GM12878 (cell line): ENCODE results near the gene TRIM69. TPM values are rescaled to one million over a fixed set of nuclear protein-coding genes. Genes with fewer than 3 reads are reported as not detected.

ENCODE experiments used
- ATAC-seq: fragments of 200-7000 bp; cut with Tn5 transposase; 3 replicates; pipeline ENCODE4 v1.9.1; 2020; ENCODE audit warnings: mild to moderate bottlenecking, moderate library complexity
- BruUV-seq: library from RNA; stranded (reverse); fragments of 400-500 nt; replicated peaks from 2 replicates; lab custom pipeline; 2021; lab: Mats Ljungman, UMichigan
- CTCF ChIA-PET: fragments of 300-600 bp; sonication (Branson Sonifier 250); formaldehyde crosslinking; extraction: SDS; loops from one replicate; lab custom pipeline; 2021; ENCODE audit warnings: inconsistent platforms; lab: Yijun Ruan, JAX
- POLR2A ChIA-PET: fragments of 350-600 bp; formaldehyde crosslinking; extraction: SDS; loops from one replicate; lab custom pipeline; 2021; ENCODE audit warnings: inconsistent platforms; lab: Charles Lee
- RAD21 ChIA-PET: fragments of 300-600 bp; sonication (Branson Sonifier 250); formaldehyde crosslinking; loops from one replicate; lab custom pipeline; 2023; ENCODE audit warnings: antibody characterized with exemption; ENCODE audit not compliant: unreplicated experiment; lab: Charles Lee
- SMC1A ChIA-PET: fragments of 300-600 bp; sonication (Branson Sonifier 250); formaldehyde crosslinking; loops from one replicate; lab custom pipeline; 2023; ENCODE audit not compliant: unreplicated experiment, uncharacterized antibody; lab: Charles Lee
- DNase-seq: peaks from one replicate; pipeline ENCODE4 v3.0.0-alpha.2; 2011; ENCODE audit warnings: low read depth, low spot score
- FAIRE-seq: peaks from 3 replicates; lab custom pipeline; 2011; peaks lifted over from hg19 to GRCh38; lab: Jason Lieb, UNC
- H2AFZ ChIP-seq: 2 replicates; pipeline ENCODE4 v1.6.0; 2011; ENCODE audit warnings: low read depth, low read length, control low read depth; ENCODE audit not compliant: control insufficient read depth
- H3K27ac ChIP-seq: 2 replicates; pipeline ENCODE4 v1.5.1; 2011; ENCODE audit warnings: control low read depth; ENCODE audit not compliant: control insufficient read depth, insufficient read depth
- H3K27me3 ChIP-seq, 2 experiments: replicated peaks in 1 of 2; 2 replicates each; pipeline versions ENCODE4 v1.6.0 to v1.6.1; 2011; ENCODE audit warnings: low read length in 1 of 2; ENCODE audit not compliant: control insufficient read depth in 2 of 2, insufficient read depth in 2 of 2
- H3K36me3 ChIP-seq, 2 experiments: 2 replicates each; pipeline ENCODE4 v1.5.1; 2011; ENCODE audit warnings: low read length in 1 of 2; ENCODE audit not compliant: control insufficient read depth in 2 of 2, insufficient read depth in 2 of 2
- H3K4me1 ChIP-seq: 2 replicates; pipeline ENCODE4 v1.6.1; 2011; ENCODE audit warnings: mild to moderate bottlenecking, low read length, moderate library complexity, mixed read lengths; ENCODE audit not compliant: control insufficient read depth, insufficient read depth
- H3K4me2 ChIP-seq: 2 replicates; pipeline ENCODE4 v1.6.0; 2011; ENCODE audit warnings: control low read depth; ENCODE audit not compliant: control insufficient read depth, insufficient read depth
- H3K4me3 ChIP-seq: fragments of 200-600 bp; sonication (generic); 2 replicates; pipeline ENCODE4 v1.5.1; 2016
- H3K79me2 ChIP-seq: 2 replicates; pipeline ENCODE4 v1.6.0; 2011; ENCODE audit warnings: low read length; ENCODE audit not compliant: control insufficient read depth, insufficient read depth
- H3K9ac ChIP-seq: 2 replicates; pipeline ENCODE4 v1.8.0; 2011; ENCODE audit warnings: low read length, control low read depth, mixed read lengths; ENCODE audit not compliant: control insufficient read depth, insufficient read depth
- H3K9me3 ChIP-seq: replicated peaks from 3 replicates; pipeline ENCODE4 v1.5.1; 2011; ENCODE audit warnings: mild to moderate bottlenecking, low read length; ENCODE audit not compliant: control insufficient read depth, insufficient read depth
- H4K20me1 ChIP-seq: 2 replicates; pipeline ENCODE4 v1.6.0; 2011; ENCODE audit not compliant: control insufficient read depth, insufficient read depth
- CEBPB ChIP-seq, 2 experiments: fragments of 150-350 bp in 1 of 2; IDR thresholded peaks; 2 replicates each; pipeline ENCODE4 v1.6.1; 2012 to 2014; ENCODE audit warnings: low read depth in 2 of 2, low read length in 2 of 2, borderline replicate concordance in 1 of 2, inconsistent platforms in 1 of 2
- CHD1 ChIP-seq: IDR thresholded peaks from 2 replicates; pipeline ENCODE4 v1.6.1; 2012; ENCODE audit warnings: low read depth, low read length, improper control_type of control experiment
- CREM ChIP-seq: IDR thresholded peaks from 2 replicates; pipeline ENCODE4 v1.6.1; 2014; ENCODE audit warnings: antibody characterized with exemption, low read depth
- SIN3A ChIP-seq: IDR thresholded peaks from 2 replicates; pipeline ENCODE4 v1.6.1; 2012; ENCODE audit warnings: low read depth, low read length, improper control_type of control experiment
- SUZ12 ChIP-seq: fragments of 200-600 bp; sonication (generic); IDR thresholded peaks from one replicate; pipeline ENCODE4 v1.6.1; 2018; ENCODE audit warnings: antibody characterized with exemption, mild to moderate bottlenecking; ENCODE audit not compliant: unreplicated experiment
- YBX1 ChIP-seq: fragments of 450-650 bp; IDR thresholded peaks from 2 replicates; pipeline ENCODE4 v1.6.1; 2016; ENCODE audit warnings: antibody characterized with exemption
- ZBED1 ChIP-seq: IDR thresholded peaks from 2 replicates; pipeline ENCODE4 v1.6.1; 2016; ENCODE audit warnings: borderline replicate concordance
- whole genome bisulfite sequencing: methylation state at CpG from one replicate; pipeline ENCODE4 v1.1.6; 2016; ENCODE audit warnings: low lambda C conversion rate; ENCODE audit not compliant: insufficient replicate concordance, insufficient coverage; ENCODE audit errors: missing lambda C conversion rate; 5-methylcytosine and 5-hydroxymethylcytosine counted together
- in situ Hi-C: fragments of 300-500 bp; cut with MboI; formaldehyde crosslinking; loops from 9 replicates; pipeline ENCODE4 v1.14.3; 2018; ENCODE audit warnings: mixed read lengths
- intact Hi-C: fragments of 100-400 bp; cut with micrococcal nuclease; formaldehyde crosslinking; loops from one replicate; pipeline ENCODE4 v1.14.2; 2022; ENCODE audit not compliant: unreplicated experiment
- polyA plus RNA-seq, 11 experiments: library from polyadenylated mRNA; depleted of rRNA in 4 of 11; unstranded in 6 of 11; stranded (reverse) in 5 of 11; fragments of >200 nt; fragmentation: Nextera tagmentation in 4 of 11; fragmentation: Illumina TruSeq in 1 of 11; extraction: Ambion mirVana in 4 of 11; extraction: Trizol in 1 of 11; gene quantifications; 1 replicate in 1 of 11; 2 replicates in 10 of 11; pipeline versions ENCODE4 v1.2.1 to v1.2.3, GENCODE V29; 2011 to 2016; ENCODE audit warnings: inconsistent platforms in 2 of 11, missing spikeins in 2 of 11, low read depth in 1 of 11
- total RNA-seq, 4 experiments: library from RNA; depleted of rRNA in 3 of 4; stranded (reverse); fragments of >200 nt in 3 of 4; fragmentation: Illumina TruSeq in 1 of 4; extraction: Trizol in 1 of 4; gene quantifications; 2 replicates each; pipeline versions ENCODE4 v1.2.1 to v1.2.3, GENCODE V29; 2013 to 2021
- TF ChIP-seq, protein P1 (sequence below): fragments of 450-650 bp; IDR thresholded peaks from 2 replicates; pipeline ENCODE4 v1.6.1; 2017; ENCODE audit warnings: mild to moderate bottlenecking, moderate library complexity
- TF ChIP-seq, protein P2 (sequence below): IDR thresholded peaks from 2 replicates; pipeline ENCODE4 v1.6.1; 2011; ENCODE audit warnings: borderline replicate concordance, low read depth, mild to moderate bottlenecking, moderate library complexity, mixed read lengths, low read length; ENCODE audit not compliant: insufficient read depth; ENCODE audit errors: extremely low read length

TRIM69 gene
- total and polyA plus RNA-seq, 10 of the 15 experiments (the other 5 are each of a cell fraction or from before 2014, with no cell fraction given) = 11.2 to 52.7 (median 37.8) TPM

DNA sequence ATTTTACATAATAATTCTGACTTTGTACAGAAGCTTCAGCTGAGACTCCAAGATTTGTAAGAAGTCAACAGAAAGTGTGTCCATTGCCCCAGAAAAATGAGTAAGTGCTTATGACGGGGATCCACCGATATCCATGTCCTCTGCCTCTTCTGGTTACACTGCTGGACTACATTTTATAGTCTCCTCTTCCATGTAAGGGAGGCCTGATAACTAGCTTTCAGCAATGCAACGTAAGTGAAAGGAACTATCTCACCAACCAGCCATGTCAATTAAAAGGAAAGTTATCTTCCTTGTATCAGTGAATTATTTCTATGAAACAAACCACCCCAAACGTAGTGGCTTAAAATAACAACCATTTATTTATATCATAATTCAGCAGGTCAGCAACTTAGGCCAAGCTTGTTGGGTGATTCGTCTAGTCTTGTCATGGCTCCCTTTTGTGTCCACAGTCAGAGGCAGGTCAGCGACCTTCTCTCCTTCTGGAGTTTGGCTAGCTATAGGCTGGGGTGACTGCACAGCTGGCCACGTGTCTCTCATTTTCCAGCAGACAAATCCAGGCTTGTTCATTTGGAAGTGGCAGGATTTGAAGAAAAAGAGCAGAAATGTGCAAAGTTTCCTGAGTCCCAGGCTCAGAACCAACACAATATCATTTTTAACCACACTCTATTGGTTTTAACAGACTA lies 44.9 kb downstream of the TRIM69 start:
- no peak overlapping the region for H3K27ac ChIP-seq
- 80% methylated on average over 7 of the region's 7 CpGs for WGBS
- FAIRE-seq (no peak), ATAC-seq (no peak), DNase-seq (no peak)
- H3K4me3 ChIP-seq = no peak overlapping the region
- no peaks in the 10 kb centered on the region for H4K20me1 ChIP-seq
- no peaks in the 10 kb centered on the region for H3K36me3 ChIP-seq
- H3K4me1 ChIP-seq = peaks cover 5% of the 10 kb centered on the region
- no peaks in the 10 kb centered on the region for H3K79me2 ChIP-seq
- ChIA-PET CTCF (interaction anchor here (0.6 to 1.4 kb wide), 6 partner anchors 34 to 202 kb away, joined by 3 to 9 read pairs (median 4); partner anchors contain the start of gene SPG11), SMC1A (interaction anchor here (0.9 to 1.4 kb wide), 3 partner anchors 43 to 115 kb away, joined by 3 to 4 read pairs (median 4); partner anchors contain the start of gene TRIM69), POLR2A (interaction anchor here (0.5 kb wide), 1 partner anchor 1019 kb away, joined by 3 read pairs; no protein-coding TSS in a partner anchor), RAD21 (interaction anchor here (1.7 kb wide), 1 partner anchor 45 kb away, joined by 9 read pairs; the partner anchor contains the start of gene TRIM69)
- H3K27me3 ChIP-seq = no peaks in the 10 kb centered on the region
- intact Hi-C loops (no loop called here), in situ Hi-C loops (no loop called here)
- H3K4me2 ChIP-seq = no peak overlapping the region
- no peaks in the 10 kb centered on the region for H3K9me3 ChIP-seq
- no peak overlapping the region for H2AFZ ChIP-seq
- TF ChIP-seq YBX1 (no peak), SUZ12 (no peak), CEBPB (IDR thresholded peaks at IDR 0.05; ENCODE audit: borderline replicate concordance in 1 of 2, low read depth in 2 of 2, low read length in 2 of 2) (no peak), CREM (no peak), ZBED1 (no peak), SIN3A (no peak), CHD1 (no peak)
- TF ChIP-seq, protein P1, sequence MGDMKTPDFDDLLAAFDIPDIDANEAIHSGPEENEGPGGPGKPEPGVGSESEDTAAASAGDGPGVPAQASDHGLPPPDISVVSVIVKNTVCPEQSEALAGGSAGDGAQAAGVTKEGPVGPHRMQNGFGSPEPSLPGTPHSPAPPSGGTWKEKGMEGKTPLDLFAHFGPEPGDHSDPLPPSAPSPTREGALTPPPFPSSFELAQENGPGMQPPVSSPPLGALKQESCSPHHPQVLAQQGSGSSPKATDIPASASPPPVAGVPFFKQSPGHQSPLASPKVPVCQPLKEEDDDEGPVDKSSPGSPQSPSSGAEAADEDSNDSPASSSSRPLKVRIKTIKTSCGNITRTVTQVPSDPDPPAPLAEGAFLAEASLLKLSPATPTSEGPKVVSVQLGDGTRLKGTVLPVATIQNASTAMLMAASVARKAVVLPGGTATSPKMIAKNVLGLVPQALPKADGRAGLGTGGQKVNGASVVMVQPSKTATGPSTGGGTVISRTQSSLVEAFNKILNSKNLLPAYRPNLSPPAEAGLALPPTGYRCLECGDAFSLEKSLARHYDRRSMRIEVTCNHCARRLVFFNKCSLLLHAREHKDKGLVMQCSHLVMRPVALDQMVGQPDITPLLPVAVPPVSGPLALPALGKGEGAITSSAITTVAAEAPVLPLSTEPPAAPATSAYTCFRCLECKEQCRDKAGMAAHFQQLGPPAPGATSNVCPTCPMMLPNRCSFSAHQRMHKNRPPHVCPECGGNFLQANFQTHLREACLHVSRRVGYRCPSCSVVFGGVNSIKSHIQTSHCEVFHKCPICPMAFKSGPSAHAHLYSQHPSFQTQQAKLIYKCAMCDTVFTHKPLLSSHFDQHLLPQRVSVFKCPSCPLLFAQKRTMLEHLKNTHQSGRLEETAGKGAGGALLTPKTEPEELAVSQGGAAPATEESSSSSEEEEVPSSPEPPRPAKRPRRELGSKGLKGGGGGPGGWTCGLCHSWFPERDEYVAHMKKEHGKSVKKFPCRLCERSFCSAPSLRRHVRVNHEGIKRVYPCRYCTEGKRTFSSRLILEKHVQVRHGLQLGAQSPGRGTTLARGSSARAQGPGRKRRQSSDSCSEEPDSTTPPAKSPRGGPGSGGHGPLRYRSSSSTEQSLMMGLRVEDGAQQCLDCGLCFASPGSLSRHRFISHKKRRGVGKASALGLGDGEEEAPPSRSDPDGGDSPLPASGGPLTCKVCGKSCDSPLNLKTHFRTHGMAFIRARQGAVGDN = no peak
- TF ChIP-seq, protein P2, sequence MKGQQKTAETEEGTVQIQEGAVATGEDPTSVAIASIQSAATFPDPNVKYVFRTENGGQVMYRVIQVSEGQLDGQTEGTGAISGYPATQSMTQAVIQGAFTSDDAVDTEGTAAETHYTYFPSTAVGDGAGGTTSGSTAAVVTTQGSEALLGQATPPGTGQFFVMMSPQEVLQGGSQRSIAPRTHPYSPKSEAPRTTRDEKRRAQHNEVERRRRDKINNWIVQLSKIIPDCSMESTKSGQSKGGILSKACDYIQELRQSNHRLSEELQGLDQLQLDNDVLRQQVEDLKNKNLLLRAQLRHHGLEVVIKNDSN = no peak
- H3K9ac ChIP-seq = no peak overlapping the region
- BruUV-seq = no TSS peak
